ENCODE results near the gene ZNF112. TPM values are rescaled to one million over a fixed set of nuclear protein-coding genes. Genes with fewer than 3 reads are reported as not detected.

The ZNF112 gene
- total RNA-seq, 1 donor from 2014 or later = 12.3 TPM

DNA sequence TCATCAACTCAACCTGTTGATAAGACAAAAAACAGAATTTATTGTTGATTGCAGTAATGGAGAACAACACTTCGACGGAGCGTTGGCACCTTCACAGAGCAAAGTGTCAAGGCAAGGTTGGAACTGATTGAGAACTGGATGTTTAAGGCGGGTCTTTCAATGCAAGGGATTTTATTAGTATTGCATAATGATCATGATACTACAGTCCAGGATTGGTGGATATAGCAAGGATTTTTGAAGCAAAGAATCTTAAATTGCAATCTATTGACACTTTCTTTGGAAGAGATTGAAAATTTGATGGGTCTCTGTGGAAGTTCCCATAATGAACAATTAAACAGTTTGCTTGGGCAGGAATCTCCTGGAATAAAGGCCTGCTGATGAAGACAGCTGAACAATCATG is 51.0 kb downstream of the ZNF112 start:
- peaks cover 3% of the 10 kb centered on the region for H3K4me1 Mint-ChIP-seq (ENCODE audit: unreplicated experiment)
- peaks cover 23% of the 10 kb centered on the region for H3K36me3 Mint-ChIP-seq (ENCODE audit: low read depth, unreplicated experiment)
- no peak for DNase-seq (ENCODE audit: low spot score)
- no peak overlapping the region for H3K27ac Mint-ChIP-seq (ENCODE audit: unreplicated experiment)
- no peaks in the 10 kb centered on the region for H3K27me3 Mint-ChIP-seq (ENCODE audit: unreplicated experiment)
- no peak overlapping the region for H3K4me3 Mint-ChIP-seq (ENCODE audit: unreplicated experiment)
- TF ChIP-seq, protein P1, sequence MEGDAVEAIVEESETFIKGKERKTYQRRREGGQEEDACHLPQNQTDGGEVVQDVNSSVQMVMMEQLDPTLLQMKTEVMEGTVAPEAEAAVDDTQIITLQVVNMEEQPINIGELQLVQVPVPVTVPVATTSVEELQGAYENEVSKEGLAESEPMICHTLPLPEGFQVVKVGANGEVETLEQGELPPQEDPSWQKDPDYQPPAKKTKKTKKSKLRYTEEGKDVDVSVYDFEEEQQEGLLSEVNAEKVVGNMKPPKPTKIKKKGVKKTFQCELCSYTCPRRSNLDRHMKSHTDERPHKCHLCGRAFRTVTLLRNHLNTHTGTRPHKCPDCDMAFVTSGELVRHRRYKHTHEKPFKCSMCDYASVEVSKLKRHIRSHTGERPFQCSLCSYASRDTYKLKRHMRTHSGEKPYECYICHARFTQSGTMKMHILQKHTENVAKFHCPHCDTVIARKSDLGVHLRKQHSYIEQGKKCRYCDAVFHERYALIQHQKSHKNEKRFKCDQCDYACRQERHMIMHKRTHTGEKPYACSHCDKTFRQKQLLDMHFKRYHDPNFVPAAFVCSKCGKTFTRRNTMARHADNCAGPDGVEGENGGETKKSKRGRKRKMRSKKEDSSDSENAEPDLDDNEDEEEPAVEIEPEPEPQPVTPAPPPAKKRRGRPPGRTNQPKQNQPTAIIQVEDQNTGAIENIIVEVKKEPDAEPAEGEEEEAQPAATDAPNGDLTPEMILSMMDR (IDR thresholded peaks at IDR 0.05; ENCODE audit: unreplicated experiment) = no peak
- peaks cover 8% of the 10 kb centered on the region for H3K9me3 Mint-ChIP-seq (ENCODE audit: unreplicated experiment)

DNA sequence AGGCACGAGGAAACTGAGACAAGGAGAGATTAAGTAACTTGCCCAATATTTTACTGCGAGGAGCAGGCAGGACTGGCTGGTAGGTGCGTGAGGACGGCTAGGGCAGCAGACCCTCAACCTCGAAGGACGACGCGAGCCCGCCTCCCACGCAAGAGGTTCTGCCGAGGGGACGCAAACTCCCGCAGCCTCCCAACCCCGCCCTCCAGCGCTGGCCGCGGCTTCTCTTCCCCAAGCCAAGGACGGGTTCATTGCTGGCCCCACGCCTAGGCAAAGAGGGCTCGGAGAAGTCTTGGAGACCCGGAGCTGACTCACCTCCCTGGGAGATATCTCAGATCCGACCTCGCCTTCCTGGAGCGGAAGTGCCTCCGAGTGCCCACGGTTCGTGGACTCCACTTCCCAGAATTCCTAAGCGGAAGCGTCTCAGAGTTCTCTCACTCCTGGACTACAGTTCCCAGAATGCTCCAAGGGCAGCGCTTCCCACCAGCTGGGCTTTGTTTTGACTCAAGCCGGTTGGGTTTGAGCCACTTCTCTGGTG is 51.8 kb downstream of the ZNF112 start, which contains the start of gene ZNF235:
ZNF235 (minus strand) TSS at position 367 of the 535 bp plus-strand sequence. CDS start 1,621 bp downstream, outside the sequence.
- Mint-ChIP-seq H3K9me3 (ENCODE audit: unreplicated experiment) (peaks cover 8% of the 10 kb centered on the region), H3K4me3 (ENCODE audit: unreplicated experiment) (peak within 1 kb of the TSS; percentile 98), H3K36me3 (ENCODE audit: low read depth, unreplicated experiment) (peaks cover 23% of the 10 kb centered on the region), H3K27me3 (ENCODE audit: unreplicated experiment) (no peaks in the 10 kb centered on the region), H3K27ac (ENCODE audit: unreplicated experiment) (peak within 1 kb of the TSS; percentile 80), H3K4me1 (ENCODE audit: unreplicated experiment) (peaks cover 3% of the 10 kb centered on the region)
- DNase-seq (ENCODE audit: low spot score) = peak; percentile 74
- TF ChIP-seq, protein P1 (IDR thresholded peaks at IDR 0.05; ENCODE audit: unreplicated experiment) = no peak

DNA sequence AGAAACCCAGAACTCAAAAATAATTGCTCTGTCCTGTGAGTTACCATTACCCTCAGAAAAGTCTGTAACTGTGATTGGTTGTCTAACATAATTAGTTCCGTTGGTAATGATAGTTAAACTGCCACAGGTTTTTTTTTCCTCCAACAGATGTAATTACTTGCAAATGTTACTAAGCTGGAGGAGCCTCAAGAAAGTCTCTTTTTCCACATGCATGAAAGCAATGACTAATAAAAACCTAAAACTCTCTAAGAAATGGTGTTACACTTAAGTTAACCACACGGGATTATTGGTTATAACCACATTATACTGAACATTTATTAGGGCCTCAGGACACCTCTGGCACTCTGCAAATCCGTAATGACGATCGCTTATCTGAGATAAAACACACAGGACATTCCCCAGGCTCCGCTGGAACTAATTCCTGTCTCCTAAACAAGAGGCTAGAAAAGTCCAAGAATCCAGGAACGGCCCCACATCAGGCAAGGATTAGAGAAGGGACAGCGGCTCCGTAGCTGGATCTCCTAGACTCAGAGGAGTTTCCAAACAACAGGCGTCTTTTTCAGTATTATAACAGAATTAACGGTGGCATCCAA is 52.4 kb downstream of the ZNF112 start:
- peak overlapping the region; percentile 80 for H3K27ac Mint-ChIP-seq (ENCODE audit: unreplicated experiment)
- H3K36me3 Mint-ChIP-seq (ENCODE audit: low read depth, unreplicated experiment) = peaks cover 23% of the 10 kb centered on the region
- peaks cover 3% of the 10 kb centered on the region for H3K4me1 Mint-ChIP-seq (ENCODE audit: unreplicated experiment)
- H3K27me3 Mint-ChIP-seq (ENCODE audit: unreplicated experiment) = no peaks in the 10 kb centered on the region
- TF ChIP-seq, protein P1 (IDR thresholded peaks at IDR 0.05; ENCODE audit: unreplicated experiment) = no peak
- H3K4me3 Mint-ChIP-seq (ENCODE audit: unreplicated experiment) = peak overlapping the region; percentile 98
- peaks cover 8% of the 10 kb centered on the region for H3K9me3 Mint-ChIP-seq (ENCODE audit: unreplicated experiment)
- DNase-seq (ENCODE audit: low spot score) = peak; percentile 15

DNA sequence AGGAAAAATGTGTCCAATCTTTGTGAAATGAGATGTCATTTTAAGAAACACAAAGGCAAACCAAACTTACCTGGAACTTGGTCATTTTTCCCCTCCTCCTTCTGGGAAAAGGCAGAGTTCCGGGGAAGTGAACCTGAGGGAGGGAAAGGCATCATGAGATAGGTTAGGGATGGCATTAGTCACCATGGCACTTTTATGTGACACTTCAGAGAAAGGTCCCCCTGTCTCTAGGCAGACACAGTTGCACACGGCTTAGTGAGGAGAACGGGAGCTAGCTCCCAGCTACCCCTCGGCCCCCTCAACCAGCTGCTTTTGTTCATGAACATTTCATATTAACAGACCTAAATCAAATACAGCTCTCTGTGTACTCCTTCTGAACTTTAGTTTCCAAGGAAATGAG is 53.2 kb downstream of the ZNF112 start:
- Mint-ChIP-seq H3K36me3 (ENCODE audit: low read depth, unreplicated experiment) (peaks cover 18% of the 10 kb centered on the region), H3K4me3 (ENCODE audit: unreplicated experiment) (peak overlapping the region; percentile 98), H3K4me1 (ENCODE audit: unreplicated experiment) (peaks cover 3% of the 10 kb centered on the region), H3K27me3 (ENCODE audit: unreplicated experiment) (no peaks in the 10 kb centered on the region), H3K9me3 (ENCODE audit: unreplicated experiment) (peaks cover 3% of the 10 kb centered on the region), H3K27ac (ENCODE audit: unreplicated experiment) (no peak overlapping the region)
- TF ChIP-seq, protein P1 (IDR thresholded peaks at IDR 0.05; ENCODE audit: unreplicated experiment) = no peak
- no peak for DNase-seq (ENCODE audit: low spot score)

DNA sequence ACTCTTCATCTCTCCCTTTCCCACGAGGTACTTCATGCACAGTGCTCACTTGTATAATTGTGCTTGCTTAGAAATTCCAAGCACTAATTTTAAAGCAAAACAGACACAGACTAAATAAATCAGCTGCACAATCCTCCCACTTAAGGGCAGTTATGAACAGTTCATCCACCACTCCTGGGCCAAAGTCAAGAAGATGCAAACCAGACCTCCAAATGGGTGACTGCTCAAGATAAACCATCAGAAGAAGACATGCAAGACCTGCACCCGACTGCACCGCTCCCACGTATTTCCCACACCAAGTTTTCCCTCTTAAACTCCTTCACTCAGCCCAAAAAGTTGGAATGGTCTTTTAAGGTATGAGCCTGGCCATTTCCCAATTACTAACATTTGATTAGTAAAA is 71.5 kb downstream of the ZNF112 start:
- no peak for DNase-seq (ENCODE audit: low spot score)
- H3K36me3 Mint-ChIP-seq (ENCODE audit: low read depth, unreplicated experiment) = peaks cover 40% of the 10 kb centered on the region
- TF ChIP-seq, protein P1 (IDR thresholded peaks at IDR 0.05; ENCODE audit: unreplicated experiment) = no peak
- no peak overlapping the region for H3K27ac Mint-ChIP-seq (ENCODE audit: unreplicated experiment)
- H3K4me1 Mint-ChIP-seq (ENCODE audit: unreplicated experiment) = peaks cover 13% of the 10 kb centered on the region
- H3K9me3 Mint-ChIP-seq (ENCODE audit: unreplicated experiment) = no peaks in the 10 kb centered on the region
- no peak overlapping the region for H3K4me3 Mint-ChIP-seq (ENCODE audit: unreplicated experiment)
- H3K27me3 Mint-ChIP-seq (ENCODE audit: unreplicated experiment) = peaks cover 2% of the 10 kb centered on the region
